BLaER1 treated with 17β-estradiol and CSF1 and Interleukin-3, amounts not matched to agents 10 nM and 100 nM (cell line): Measurements from ENCODE around the gene SLC26A5.
"Not testable (repeated sequence)": the region's sequence is repeated elsewhere in the genome, so short reads cannot be mapped to it uniquely, and the experiment has no call there.

ENCODE experiments used
- H3K27ac ChIP-seq, 11 experiments: shearing (Covaris generic); formaldehyde crosslinking; 2 replicates each; pipeline ENCODE4 v1.8.1; 2022
- H3K27me3 ChIP-seq, 11 experiments: shearing (Covaris generic); formaldehyde crosslinking; 2 replicates each; pipeline ENCODE4 v1.8.1; 2022
- H3K36me3 ChIP-seq, 11 experiments: shearing (Covaris generic); formaldehyde crosslinking; 2 replicates each; pipeline ENCODE4 v1.8.1; 2022
- H3K4me1 ChIP-seq, 10 experiments: shearing (Covaris generic); formaldehyde crosslinking; 2 replicates each; pipeline ENCODE4 v1.8.1; 2022
- H3K4me2 ChIP-seq, 11 experiments: shearing (Covaris generic); formaldehyde crosslinking; 2 replicates each; pipeline ENCODE4 v1.8.1; 2022
- H3K4me3 ChIP-seq, 10 experiments: shearing (Covaris generic); formaldehyde crosslinking; 2 replicates each; pipeline ENCODE4 v1.8.1; 2022
- H3K9ac ChIP-seq, 11 experiments: shearing (Covaris generic); formaldehyde crosslinking; 2 replicates each; pipeline ENCODE4 v1.8.1; 2022
- H3K9me3 ChIP-seq, 11 experiments: shearing (Covaris generic); formaldehyde crosslinking; replicated peaks in 1 of 11; 2 replicates each; pipeline ENCODE4 v1.8.1; 2022
- H4K20me1 ChIP-seq, 11 experiments: shearing (Covaris generic); formaldehyde crosslinking; 2 replicates each; pipeline ENCODE4 v1.8.1; 2022
- Cebpa-rat ChIP-seq, 11 experiments: shearing (Covaris generic); IDR thresholded peaks; 2 replicates each; pipeline ENCODE4 v1.8.1; 2022

The SLC26A5 gene

DNA sequence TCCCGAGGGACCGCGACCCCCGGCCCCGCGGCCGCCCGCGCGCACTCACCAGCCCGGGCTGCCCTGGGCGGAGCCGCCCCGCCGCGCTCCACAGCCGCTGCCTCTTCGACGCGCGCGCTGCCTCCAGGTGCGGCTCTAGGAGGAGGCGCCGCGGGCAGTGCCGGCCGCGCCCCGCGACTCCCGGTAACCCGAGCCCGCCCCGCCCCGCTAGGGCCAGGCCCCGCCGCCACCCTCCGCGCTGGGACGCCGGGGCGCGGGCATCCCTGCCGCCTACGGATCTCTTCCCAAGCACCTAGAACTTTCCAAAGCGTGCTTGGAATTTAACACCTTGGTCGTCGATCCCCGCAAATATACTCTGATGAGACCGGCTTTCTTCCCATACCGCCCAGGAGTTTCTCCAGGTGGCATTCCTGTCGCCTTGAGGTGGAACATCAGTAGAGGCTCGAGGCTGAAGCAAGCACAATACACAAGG lies at the start of gene SLC26A5:
Gene SLC26A5 (minus strand): TSS at position 159 of the 472 bp plus-strand sequence. CDS start 24,693 bp downstream, outside the sequence.
- peak within 1 kb of the TSS; percentile 37 to 63 (median 47); a peak in 19 of 20 replicates for H3K4me3 ChIP-seq
- TF ChIP-seq Cebpa-rat (IDR thresholded peaks at IDR 0.05), result no peak
- peak within 1 kb of the TSS; percentile 67 to 90 (median 82) for H3K4me2 ChIP-seq
- H3K9ac ChIP-seq, result peak within 1 kb of the TSS in 2 of 11 experiments; percentile 5 to 27; a peak in 1 of 22 replicates
- H3K36me3 ChIP-seq, result no peaks in the 10 kb centered on the region
- H3K9me3 ChIP-seq, result no peaks in the 10 kb centered on the region
- H3K4me1 ChIP-seq, result peaks cover 13 to 17% (median 14%) of the 10 kb centered on the region in 10 experiments; a peak in 18 of 20 replicates
- no peak within 1 kb of the TSS for H3K27ac ChIP-seq
- peaks cover 52 to 65% (median 57%) of the 10 kb centered on the region in 11 experiments for H3K27me3 ChIP-seq
- H4K20me1 ChIP-seq, result peaks cover 0 to 19% (median 10%) of the 10 kb centered on the region in 11 experiments; a peak in 11 of 22 replicates

DNA sequence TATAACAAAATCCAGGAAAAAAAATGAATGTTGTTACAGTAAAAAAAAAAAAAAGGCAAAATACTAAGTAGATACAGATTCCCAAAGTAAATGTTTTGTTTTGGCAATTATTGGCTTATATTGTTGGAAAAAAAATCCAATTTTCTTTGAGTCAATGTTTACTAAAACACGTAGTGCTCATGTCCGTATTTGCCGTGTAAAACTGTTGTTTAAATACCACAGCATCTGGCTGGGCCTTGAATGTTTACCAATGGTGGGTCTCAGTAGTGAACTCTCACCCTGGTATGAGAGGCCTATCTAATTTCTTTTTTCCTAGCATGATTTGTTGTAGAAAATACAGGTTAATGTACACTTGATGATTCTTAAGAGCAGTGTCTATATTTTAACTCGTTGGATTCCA lies 41.4 kb upstream of the SLC26A5 start:
- Histone ChIP-seq H3K4me1 (no peaks in the 10 kb centered on the region), H3K9me3 (no peaks in the 10 kb centered on the region), H4K20me1 (no peaks in the 10 kb centered on the region), H3K4me2 (no peak overlapping the region), H3K27ac (no peak overlapping the region), H3K9ac (no peak overlapping the region), H3K36me3 (no peaks in the 10 kb centered on the region), H3K4me3 (no peak overlapping the region), H3K27me3 (no peaks in the 10 kb centered on the region)
- TF ChIP-seq Cebpa-rat (IDR thresholded peaks at IDR 0.05), result no peak

DNA sequence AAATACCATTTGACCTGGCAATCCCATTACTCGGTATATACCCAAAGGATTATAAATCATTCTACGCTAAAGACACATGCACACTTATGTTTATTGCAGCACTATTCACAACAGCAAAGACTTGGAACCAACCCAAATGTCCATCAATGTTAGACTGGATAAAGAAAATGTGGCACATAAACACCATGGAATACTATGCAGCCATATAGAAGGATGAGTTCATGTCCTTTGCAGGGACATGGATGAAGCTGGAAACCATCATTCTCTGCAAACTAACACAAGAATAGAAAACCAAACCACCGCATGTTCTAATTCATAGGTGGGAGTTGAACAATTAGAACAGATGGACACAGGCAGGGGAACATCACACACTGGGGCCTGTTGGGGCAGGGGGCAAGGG lies 40.9 kb upstream of the SLC26A5 start:
- not testable (repeated sequence) for H3K27ac ChIP-seq, H3K9ac ChIP-seq, H4K20me1 ChIP-seq, H3K27me3 ChIP-seq, H3K36me3 ChIP-seq, H3K4me3 ChIP-seq, H3K4me2 ChIP-seq, H3K9me3 ChIP-seq, H3K4me1 ChIP-seq

DNA sequence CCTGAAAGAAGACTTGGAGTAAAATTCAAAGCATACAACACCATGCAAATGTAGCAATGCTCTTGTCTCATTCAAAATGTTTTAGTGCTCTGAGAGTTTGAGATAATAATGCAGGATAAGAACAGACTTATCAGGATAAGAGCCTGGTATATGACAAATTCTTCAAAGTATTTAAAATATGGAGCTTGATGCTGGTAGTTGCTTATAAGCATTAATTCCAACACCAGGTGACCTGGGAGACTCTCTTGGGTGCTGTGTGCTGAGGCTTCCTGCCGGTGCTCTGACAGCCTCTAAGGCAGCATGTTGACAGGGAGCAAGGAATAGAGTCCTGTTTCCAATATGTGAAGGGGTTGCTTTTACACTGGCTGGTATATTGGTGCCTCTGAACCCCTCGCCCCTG lies 34.8 kb upstream of the SLC26A5 start:
- no peak overlapping the region for H3K27ac ChIP-seq
- no peaks in the 10 kb centered on the region for H3K36me3 ChIP-seq
- H3K4me3 ChIP-seq, result no peak overlapping the region
- no peak for TF ChIP-seq Cebpa-rat (IDR thresholded peaks at IDR 0.05)
- H3K4me2 ChIP-seq, result no peak overlapping the region
- no peaks in the 10 kb centered on the region for H3K27me3 ChIP-seq
- H3K4me1 ChIP-seq, result no peaks in the 10 kb centered on the region
- no peaks in the 10 kb centered on the region for H3K9me3 ChIP-seq
- H4K20me1 ChIP-seq, result no peaks in the 10 kb centered on the region
- H3K9ac ChIP-seq, result no peak overlapping the region

DNA sequence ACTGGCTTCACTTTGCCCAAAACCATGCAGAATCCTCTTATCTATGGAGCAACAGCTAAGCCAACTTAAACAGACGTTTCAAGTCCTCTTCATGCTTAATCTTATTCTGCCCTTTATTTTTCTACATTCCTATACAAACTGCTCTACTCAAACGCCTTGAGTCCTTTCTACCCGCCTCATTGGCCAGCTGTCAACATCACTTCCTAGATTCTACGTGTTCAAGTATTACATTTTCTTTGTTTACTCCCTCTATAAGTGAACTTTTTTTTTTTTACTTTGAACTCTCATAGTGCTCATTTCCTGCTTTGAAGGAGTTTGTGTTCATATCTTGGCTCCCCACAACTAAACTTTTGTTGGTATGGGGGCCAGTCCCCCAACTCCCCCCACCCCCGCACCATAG lies 28.9 kb upstream of the SLC26A5 start:
- no peaks in the 10 kb centered on the region for H3K9me3 ChIP-seq
- no peak overlapping the region for H3K4me3 ChIP-seq
- TF ChIP-seq Cebpa-rat (IDR thresholded peaks at IDR 0.05), result no peak
- H3K27ac ChIP-seq, result no peak overlapping the region
- H3K4me2 ChIP-seq, result no peak overlapping the region
- no peaks in the 10 kb centered on the region for H3K36me3 ChIP-seq
- no peaks in the 10 kb centered on the region for H3K4me1 ChIP-seq
- H3K27me3 ChIP-seq, result no peaks in the 10 kb centered on the region
- no peak overlapping the region for H3K9ac ChIP-seq
- H4K20me1 ChIP-seq, result no peaks in the 10 kb centered on the region

- Histone ChIP-seq H3K27me3 (no peaks in the 10 kb centered on the region), H3K36me3 (no peaks in the 10 kb centered on the region), H3K27ac (no peak overlapping the region), H3K9me3 (no peaks in the 10 kb centered on the region), H3K9ac (no peak overlapping the region), H4K20me1 (no peaks in the 10 kb centered on the region), H3K4me3 (no peak overlapping the region), H3K4me1 (no peaks in the 10 kb centered on the region), H3K4me2 (no peak overlapping the region)
- TF ChIP-seq Cebpa-rat (IDR thresholded peaks at IDR 0.05), result no peak
Measured at GRCh38 chr7:103469095-103469948, 23.3 kb upstream of the SLC26A5 start.

- no peaks in the 10 kb centered on the region for H3K36me3 ChIP-seq
- no peak overlapping the region for H3K27ac ChIP-seq
- no peak overlapping the region for H3K4me3 ChIP-seq
- no peak for TF ChIP-seq Cebpa-rat (IDR thresholded peaks at IDR 0.05)
- no peaks in the 10 kb centered on the region for H3K9me3 ChIP-seq
- no peaks in the 10 kb centered on the region for H3K27me3 ChIP-seq
- no peak overlapping the region for H3K4me2 ChIP-seq
- no peaks in the 10 kb centered on the region for H3K4me1 ChIP-seq
- no peaks in the 10 kb centered on the region for H4K20me1 ChIP-seq
- H3K9ac ChIP-seq, result no peak overlapping the region
Measured at GRCh38 chr7:103466814-103467213, 20.8 kb upstream of the SLC26A5 start.

DNA sequence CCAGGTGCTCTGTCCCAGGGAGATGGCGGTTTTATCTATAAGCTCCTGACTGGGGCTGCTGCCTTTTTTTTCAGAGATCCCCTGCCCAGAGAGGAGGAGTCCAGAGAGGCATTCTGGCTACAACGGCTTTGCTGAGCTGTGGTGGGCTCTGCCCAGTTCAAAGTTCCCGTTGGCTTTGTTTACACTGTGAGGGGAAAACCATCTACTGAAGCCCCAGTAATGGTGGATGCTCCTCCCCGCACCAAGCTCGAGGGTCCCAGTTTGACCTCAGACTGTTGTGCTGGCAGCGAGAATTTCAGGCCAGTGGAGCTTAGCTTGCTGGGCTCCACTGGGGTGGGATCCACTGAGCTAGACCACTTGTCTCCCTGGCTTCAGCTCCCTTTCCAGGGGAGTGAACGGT lies 16.4 kb upstream of the SLC26A5 start:
- Histone ChIP-seq H3K4me3 (no peak overlapping the region), H3K9ac (no peak overlapping the region), H3K27ac (no peak overlapping the region), H3K4me1 (no peaks in the 10 kb centered on the region), H3K36me3 (no peaks in the 10 kb centered on the region), H4K20me1 (no peaks in the 10 kb centered on the region), H3K4me2 (no peak overlapping the region), H3K9me3 (no peaks in the 10 kb centered on the region), H3K27me3 (no peaks in the 10 kb centered on the region)
- no peak for TF ChIP-seq Cebpa-rat (IDR thresholded peaks at IDR 0.05)

GRCh38 chr7:103447073-103447960 lies 1.3 kb upstream of the SLC26A5 start:
- Histone ChIP-seq H3K9me3 (peaks cover 0 to 6% (median 0%) of the 10 kb centered on the region in 11 experiments; a peak in 3 of 22 replicates), H3K4me1 (peaks cover 13 to 17% (median 14%) of the 10 kb centered on the region in 10 experiments; a peak in 18 of 20 replicates), H3K27ac (no peak overlapping the region), H3K4me2 (no peak overlapping the region; a peak in 1 of 22 replicates), H3K27me3 (peaks cover 52 to 56% (median 54%) of the 10 kb centered on the region in 11 experiments), H3K4me3 (no peak overlapping the region), H3K36me3 (no peaks in the 10 kb centered on the region), H4K20me1 (peaks cover 0 to 19% (median 10%) of the 10 kb centered on the region in 11 experiments; a peak in 11 of 22 replicates), H3K9ac (no peak overlapping the region)
- TF ChIP-seq Cebpa-rat (IDR thresholded peaks at IDR 0.05), result no peak
